GM19351 (cell line): Measurements from ENCODE around the gene KCNQ1OT1.
A peak's percentile ranks its signal among the peaks of the same experiment; 100 is the strongest.

ENCODE experiments used
- ATAC-seq: cut with Tn5 transposase; IDR thresholded peaks from one replicate; pipeline ENCODE4 v1.9.1; 2021; ENCODE audit warnings: mild to moderate bottlenecking, moderate library complexity; ENCODE audit not compliant: unreplicated experiment

Gene KCNQ1OT1

DNA sequence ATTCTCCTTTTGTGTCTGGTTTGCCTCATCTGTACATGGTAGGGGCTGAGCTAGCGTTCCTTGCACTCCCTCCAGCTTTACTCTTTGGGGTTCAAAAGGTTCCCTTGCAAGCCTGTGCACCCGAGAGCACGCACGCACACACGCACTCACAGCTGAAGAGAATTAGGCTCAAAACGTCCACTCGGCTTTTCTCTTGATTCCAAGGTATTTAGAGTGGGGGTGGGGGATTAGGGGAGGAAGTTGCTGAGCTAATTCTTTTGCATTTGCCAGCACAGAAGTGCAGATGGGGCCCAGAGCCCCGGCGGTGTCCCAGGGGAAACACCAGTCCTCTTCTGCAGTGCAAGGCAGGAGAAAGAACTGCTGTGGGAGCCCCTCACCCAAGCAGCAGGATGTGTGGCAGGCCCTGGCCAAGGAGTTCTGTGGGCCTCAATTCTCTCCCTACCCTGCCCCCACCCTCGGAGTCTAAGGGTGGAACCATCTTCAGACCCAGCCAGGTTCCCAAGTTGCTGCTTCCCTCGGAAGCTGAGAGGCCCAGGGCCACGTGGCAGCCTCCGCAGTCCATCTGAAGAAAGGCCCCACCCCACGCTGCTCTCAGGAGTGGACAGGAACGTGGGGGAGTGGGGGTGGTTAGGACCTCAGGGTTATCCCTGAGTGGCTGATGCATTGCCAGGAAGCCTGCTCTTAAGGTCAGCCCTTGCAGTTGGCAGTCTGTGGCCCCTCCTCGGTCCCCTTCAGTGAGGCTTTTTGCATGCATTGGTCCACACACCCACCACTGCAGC lies 3.8 kb upstream of the KCNQ1OT1 start:
- no peak for ATAC-seq

DNA sequence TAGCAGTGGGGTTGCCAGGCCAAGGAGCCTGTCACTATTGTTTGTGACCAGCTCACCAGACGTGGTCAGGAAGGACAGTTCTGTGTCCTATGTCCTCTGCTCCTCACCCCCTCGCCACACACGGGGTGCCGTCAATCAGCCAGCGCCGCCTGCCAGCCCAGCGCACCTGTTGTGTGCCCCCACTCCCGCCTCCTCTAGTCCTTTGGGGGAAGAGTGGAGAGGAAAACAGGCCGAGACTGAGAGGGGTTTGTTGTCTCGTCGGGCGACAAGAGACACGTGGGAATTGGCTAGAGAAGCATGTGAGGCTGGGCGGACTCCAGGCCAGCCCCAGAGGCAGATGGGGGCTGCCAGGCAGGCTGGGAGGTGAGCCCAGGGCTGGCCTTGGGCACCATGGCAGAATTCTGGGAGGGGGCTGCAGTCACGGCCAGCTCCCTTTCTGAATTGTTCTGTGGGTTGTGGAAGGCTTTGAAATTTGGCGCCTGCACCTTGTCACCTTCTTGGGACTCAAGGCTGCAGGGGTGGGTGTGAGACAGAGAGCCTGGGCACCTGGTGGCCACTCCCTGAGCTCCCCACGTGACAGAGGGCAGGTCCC lies 3.1 kb upstream of the KCNQ1OT1 start:
- ATAC-seq, result no peak

DNA sequence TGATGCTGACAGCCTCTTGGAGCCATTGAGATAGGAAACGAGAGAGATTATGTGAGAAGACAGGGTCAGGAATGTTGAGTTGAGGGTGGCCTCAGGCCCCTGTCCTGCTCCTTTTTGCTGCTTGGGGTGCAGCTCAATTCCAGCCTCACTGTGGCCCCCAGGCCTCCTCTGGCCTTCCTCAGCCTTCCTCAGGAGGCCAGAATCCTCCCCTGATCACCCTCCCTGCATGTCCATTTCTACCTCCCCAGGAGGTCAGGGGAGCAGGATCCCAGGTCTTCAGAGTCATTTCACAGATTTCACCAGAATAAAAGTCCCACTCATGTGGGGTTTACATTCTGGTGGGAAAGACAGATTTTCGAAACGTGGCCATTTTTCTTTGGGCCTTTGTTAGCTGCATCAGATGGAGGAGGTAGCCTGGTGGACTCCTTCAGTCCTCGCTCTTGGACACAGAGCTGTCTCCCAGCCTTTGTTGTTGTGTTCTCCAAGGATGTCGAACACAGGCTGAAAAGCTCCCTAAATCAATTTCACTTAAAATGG lies 2.2 kb upstream of the KCNQ1OT1 start:
- no peak for ATAC-seq

DNA sequence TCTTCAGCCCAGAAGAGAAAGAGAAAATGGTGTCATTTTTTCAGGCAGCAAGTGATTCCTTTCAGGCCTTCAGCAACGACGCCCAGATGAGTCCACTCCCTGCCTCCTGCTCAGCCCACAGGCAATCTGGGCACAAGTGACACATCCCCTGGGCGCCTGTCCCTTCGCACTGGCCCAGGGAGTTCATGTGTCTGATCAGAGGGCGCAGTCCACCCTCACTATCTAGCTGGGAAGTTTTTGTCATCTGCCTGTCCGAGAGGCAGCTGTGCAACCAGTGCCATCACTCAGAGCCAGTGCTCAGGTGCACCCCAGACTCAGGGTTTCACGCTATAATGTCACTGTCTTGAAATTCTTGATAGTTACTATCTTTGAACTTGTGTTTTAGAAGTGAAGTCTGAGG lies 1.4 kb upstream of the KCNQ1OT1 start:
- ATAC-seq, result no peak

DNA sequence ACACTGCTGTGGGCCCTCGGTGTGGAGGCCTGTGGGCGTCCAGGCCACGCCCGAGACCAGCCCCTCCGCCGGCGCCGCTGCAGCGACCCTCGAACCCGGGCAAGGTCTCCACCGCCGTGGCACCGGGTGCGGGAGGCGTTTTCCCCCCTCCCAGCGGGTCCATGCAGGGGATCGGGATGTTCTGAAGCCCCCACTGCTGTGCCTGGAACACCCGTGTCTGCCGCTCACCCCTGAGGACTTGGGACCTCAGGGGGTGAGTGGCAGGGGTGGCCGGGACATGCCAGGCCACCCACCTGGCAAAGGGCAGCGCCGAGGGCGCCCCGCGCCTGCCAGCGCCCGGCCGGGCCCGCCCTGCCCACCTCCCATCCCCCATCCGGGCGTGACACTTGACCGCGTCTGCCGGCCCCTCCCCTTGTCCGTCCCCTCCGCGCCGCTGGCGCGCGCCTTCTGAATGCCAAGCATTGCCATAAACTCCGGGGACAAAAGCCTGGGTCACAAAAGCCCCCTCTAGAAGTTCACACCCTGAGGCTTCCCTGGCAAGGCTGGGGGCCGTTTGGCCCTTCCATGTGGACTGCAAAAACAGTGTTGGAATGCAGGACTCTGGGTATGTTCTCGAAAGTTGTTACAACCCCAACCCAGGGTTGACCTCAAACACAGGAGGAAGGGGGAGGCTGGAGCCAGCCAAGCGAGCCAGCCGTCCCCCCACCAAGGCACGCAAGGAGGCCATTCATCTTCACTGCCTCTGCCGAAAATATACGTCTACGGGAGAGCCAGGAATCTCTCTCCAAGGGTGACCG lies 819 bp upstream of the KCNQ1OT1 start:
- peak; percentile 37 for ATAC-seq

DNA sequence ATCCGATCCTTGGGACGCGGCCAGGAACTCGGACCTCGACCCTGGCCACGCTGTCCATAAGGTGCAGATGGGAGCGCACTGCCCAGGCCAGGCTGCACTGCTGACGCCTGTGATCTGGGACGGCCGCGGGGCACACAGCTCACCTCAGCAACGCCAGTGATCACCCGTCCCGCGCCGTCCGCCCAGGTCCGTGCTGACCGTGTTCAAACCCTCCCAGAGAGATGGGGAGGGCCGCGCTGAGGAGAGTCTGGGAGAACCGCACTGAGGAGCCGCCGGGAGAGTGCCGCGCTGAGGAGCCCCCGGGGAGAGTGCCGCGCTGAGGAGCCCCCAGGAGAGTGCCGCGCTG lies 636 bp downstream of the KCNQ1OT1 start:
- no peak for ATAC-seq

DNA sequence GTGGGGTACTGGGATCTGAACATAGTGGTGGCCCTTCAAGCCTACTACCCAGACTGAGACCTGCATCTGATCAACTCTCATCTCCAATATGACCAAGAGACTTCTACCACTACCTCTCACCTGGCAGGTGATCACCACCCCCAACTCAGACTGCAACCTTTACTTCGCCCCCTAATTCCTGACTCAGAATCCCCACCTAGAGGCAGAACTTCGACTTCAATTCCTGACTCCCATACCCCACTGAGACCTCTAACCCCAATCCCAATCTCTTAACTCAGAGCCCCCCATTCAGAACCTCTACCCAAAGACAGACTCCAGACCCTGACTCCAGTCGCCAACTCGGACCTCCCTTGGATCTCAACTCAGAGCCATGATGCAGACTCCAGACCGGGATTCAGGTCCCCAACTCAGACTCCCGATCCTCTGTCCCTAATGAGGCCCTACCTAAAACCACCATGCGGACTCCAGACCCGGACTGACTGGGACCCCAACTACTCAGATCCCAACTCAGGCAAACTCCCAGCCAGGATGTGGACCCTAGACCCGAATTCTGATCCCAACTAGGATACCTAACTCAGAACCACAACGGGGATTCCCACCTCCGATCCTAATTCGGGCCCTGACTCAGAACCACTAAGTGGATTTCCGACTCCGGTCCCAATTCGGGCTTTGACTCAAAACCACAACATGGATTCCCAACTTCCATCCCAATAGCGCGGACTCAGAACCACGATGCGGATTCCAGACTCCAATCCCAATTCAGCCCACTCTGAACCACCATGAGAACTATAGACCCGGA lies 1.2 kb downstream of the KCNQ1OT1 start:
- ATAC-seq, result no peak

DNA sequence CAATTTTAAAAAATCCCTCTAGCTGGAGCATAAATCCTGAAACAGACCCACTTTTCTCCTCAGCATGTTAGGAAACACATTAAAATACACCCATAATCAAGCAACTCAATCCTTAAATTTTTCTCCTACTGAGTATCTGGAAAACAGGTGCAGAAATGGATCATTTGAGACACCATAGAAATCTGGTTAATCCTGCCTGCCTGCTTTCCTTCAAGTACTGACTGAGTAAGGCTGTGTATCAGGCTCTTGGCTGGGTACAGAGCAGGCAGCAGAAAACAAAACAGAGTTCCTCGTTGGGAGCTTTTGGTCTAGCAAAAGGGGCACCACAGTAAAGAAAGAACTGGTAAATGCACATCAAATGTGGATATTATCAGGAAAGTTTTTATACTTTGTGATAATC lies 1.9 kb downstream of the KCNQ1OT1 start:
- ATAC-seq, result no peak

DNA sequence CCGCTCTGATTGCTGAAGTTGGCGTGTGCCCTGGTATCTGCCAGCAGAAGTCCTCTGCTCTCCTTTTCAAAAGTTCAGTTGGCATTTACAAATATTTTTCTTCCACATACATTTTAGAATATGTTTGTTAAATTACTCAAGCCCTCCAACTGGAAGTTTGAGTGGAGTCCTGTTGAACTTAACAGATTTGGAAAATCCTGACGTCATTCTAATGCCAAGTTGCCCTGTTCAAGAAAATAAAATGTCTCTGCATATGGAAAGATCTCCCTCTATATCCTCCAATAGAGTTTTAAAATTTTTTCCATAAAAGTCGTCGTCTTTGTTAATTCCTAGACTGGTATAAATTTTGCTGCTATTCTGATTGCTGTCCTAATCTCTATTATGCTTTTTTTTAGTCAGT lies 3.3 kb downstream of the KCNQ1OT1 start:
- no peak for ATAC-seq

DNA sequence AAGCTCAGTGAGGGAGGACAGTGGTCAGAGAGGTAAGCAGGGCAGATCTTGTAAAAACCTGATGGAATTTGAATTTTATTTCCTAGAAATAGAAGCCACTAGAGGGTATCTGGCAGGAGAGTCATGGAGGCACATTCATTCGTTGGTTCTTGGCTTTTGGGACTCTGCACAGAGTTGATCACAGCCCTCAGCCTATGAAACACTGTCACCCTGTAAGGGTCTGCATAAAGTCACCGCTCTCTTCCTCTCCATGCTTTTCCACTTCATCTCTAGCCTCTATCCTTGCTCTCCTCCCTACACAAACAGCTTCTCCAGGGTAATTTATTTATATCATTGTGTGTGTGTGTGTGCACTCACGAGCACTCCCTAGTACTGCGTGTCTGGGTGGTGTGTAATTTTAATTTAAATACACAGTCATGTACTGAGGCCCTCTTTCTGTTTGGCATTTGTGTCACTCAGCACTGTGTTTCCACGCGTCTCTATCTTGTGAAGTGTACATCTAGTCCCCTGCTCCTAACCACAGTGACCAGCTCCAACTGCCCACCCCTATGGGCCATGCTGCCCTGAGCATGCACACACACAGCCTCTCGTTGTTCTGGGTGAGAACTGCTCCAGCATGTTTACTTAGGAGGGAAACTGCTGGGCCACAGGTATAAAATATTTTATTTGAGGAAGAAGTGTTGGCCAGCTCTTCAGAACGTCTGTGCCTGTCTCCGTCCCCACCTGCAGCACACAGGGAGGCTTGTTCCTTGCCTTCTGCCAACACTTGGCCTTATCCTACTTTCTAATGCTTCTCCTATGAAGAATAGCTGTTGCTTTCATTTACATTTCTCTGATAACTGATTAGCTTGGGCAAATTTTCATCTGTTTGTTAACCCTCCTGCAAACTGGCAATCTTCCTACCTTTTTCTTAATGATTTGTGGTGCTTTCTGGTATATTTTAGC lies 4.5 kb downstream of the KCNQ1OT1 start:
- no peak for ATAC-seq

DNA sequence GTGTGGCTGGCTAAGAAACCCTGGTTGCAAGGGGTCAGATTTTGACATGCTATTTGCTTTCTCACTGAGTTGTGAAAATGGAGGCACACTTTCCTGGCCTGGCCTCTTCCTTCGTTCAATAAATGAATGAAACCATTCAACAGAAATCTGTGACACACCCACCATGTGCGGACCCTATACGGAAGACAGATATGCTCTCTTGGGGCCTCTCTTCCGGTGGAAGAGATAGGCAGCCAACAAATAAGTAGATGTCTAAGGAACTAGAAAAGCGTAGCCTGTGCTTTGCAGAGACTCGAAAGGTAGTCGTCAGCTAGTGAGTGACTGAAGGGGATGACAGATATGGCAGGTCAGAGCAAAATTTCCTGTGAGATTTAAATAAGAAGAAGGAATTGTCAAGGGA lies 5.3 kb downstream of the KCNQ1OT1 start:
- ATAC-seq, result no peak

DNA sequence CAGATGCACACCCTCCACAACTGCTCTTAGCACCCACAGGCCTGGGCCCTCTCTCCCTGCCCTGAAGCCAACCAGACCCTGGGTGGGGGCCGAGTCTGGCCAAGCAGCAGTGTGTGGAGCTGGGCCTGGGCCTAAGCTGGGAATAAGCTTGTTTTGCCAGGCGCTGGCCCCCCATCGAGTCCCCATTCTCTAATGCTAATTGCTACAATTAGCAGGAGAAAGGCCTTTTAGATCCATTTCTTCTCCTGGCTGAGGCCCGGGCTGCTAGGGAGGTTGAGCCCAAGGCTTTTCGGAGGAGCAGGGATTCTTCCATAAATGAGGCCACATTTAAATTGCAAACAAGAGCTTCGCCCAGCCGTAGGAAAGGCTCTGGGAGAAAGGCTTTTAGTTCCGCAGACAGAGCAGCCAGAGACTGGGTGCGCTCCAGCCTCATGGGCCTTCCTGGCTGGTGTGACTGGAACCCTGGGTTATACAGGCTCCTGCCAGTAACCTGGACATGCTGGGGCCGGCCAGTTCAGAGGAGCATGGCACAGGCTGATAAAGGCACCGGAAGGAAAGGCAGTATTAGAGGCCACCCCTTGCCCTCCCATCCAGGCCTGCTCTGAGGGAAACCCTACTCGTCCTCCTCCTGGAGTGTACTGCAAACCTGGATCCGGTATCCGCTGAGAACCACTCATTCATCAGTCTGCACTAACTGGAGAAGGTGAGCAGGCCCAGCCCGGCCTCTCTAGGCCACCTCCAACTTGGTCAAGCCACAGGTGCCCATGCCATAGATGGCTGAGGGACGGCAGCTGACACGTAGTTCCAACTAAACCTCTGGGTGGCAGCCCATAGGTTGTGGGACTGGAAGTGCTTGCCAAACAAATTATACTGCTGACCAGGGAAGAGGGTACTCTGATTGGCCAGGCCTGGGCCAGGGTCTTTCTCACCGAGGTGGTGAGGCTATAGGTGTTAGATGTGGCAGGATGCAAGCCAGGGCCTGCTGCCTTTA lies 6.2 kb downstream of the KCNQ1OT1 start:
- ATAC-seq, result no peak

DNA sequence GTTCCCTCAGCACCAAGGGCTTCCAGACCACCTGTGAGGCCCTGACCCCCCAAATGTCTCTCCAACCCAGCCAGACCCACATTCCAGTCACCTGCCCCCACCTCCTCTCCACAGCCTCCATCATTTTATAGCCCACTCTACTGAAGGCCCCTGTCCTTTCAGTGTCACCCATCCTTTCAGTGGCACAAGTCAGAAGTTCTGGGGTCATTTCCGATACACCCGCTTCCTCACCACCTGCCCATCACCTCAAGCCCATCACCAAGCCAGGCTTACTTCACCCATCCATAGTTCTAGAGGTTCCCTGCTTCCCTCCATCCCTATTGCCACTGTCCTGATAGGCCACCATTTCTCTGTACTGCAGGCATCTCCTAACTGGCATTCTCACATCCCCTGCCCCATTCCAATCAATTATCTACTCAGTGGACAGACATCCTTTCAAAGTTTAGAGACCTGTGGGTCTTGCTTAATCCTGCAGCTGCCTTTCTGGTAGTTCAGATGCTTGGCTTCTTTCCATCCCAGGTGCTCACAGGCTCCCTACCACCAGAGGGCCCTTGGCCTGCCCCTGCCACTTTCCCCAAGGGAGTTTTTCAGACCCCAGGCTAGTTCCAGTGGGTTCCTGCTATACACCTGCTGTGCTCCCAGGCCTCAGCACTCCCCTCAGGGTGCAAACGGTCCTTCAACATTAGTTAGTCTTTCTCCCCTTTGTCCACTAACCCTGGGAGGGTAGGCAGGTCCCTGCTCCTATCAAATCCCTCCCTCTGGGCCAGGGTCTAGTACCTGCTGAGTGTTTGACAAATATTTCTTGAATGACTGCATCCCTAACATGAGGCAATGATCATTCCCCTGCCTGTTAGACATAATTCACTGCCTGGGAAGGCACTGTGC lies 7.6 kb downstream of the KCNQ1OT1 start:
- ATAC-seq, result no peak

DNA sequence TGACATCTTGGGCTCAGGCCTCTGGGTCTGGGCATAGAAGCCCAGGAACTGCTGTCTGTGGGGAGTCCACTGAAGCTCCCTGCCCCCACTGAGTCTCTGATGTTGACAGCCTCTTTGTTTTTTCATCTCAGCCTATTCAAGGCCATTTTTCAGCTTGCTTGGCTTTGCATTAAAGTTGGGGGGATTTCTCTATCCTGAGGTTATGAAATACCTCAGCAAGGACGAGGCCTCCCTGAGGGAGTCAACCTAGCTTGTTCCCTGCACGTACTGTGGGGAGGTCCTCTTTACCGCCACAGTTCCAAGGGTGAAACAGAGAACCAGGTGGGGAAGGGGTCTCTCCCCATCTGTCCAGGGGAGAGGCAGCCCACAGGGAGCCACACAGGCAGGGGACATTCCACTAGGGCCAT lies 8.4 kb downstream of the KCNQ1OT1 start:
- ATAC-seq, result no peak

DNA sequence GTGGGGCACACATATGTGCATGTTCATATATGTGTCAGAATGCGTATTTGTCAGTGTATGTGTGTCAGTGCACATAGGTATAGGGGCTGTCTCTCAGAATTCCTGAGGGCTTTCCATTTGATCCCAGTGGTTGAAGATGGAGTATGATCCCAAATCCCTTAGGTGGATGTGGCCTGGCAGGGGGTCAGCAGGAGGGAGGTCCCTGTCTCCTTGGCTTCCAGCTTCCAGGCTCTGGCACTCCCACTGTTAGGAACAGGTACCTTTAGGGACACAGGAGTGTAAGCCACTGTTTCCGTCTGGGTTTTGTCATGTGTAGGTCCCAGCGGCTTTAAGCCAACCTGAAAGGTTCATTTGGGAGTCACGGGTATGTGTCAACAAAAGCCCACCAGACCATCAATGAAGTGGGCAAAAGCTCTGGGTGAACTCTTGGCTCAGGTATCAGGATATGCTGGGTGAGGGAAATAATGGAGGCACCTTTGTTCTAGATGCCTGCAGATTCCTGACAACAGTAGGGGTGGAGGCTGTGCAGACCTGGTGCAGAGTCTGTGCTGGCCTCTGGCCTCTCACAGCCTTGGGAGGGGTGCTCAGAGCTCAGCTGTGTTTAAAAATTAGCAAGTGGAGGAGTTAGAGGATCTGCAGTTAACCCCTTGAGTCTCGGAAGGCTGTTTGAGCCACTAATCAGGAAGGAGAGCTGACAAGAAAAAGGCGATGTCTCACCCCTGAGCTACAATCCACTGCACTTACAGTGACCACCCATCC lies 9.0 kb downstream of the KCNQ1OT1 start:
- ATAC-seq, result no peak

DNA sequence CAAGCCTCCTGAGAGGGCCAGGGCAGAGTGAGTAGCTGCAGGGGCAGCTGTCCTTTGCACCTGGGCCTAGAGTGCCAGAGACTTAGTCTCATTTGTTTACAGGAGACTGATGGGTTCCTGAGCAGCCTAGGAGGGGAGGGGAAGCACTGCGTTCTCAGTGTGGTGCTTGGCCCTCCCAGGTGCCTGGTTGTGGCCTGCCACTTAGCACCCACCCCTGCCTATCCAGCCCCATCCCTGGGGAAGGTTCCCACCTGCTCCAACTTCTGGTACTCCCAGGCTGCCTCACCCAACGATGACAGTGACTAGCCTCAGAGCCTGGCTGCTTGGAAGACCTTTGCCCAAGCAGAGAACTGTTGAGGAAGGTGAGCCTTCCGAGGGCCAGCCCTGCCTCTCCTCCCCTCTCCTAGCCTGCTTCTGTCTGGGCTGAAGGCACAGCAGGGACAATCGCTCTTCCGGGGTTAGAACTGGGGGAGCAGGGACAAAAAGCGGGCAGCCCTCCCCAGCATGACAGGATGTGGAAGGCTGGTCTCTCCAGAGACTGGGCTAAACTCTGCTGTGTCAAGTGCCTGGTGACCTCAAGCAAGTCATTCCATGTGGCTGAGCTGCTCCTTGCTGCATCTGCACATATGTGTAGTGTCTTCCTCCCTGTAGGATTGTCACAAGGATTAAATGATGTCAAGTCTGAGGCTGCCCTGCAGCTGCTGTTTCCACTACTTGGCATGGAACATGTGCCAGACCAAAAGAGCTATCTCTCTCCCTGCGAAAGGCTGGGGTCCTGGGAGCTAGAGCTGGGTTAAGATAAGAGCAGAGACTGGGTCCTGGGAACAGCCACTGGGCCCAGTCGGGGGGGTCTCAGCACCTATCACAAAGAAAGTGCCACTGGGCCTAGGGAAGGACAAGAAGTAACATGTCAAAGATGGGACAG lies 9.9 kb downstream of the KCNQ1OT1 start:
- ATAC-seq, result no peak
